ENCODE measurements around the gene KIDINS220.

DNA sequence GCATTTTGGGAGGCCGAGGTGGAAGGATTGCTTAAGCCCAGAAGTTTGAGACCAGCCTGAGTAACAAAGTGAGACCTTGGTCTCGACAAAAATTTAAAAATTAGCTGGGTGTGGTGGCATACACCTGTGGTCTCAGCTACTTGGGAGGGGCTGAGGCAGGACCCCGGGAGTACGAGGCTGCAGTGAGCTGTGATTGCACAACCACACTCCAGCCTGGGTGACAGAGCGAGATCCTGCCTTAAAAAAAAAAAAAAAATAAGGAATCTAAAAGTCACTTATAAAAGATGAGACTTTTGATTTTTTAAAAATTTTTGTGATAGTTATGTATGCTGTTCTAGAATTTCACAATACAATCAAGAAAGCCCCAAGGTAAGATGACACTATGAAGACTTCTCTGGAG lies 122.4 kb downstream of the KIDINS220 start:
- no peak for TF ChIP-seq POLR2A (IDR thresholded peaks at IDR 0.05)
- TF ChIP-seq, protein P1, sequence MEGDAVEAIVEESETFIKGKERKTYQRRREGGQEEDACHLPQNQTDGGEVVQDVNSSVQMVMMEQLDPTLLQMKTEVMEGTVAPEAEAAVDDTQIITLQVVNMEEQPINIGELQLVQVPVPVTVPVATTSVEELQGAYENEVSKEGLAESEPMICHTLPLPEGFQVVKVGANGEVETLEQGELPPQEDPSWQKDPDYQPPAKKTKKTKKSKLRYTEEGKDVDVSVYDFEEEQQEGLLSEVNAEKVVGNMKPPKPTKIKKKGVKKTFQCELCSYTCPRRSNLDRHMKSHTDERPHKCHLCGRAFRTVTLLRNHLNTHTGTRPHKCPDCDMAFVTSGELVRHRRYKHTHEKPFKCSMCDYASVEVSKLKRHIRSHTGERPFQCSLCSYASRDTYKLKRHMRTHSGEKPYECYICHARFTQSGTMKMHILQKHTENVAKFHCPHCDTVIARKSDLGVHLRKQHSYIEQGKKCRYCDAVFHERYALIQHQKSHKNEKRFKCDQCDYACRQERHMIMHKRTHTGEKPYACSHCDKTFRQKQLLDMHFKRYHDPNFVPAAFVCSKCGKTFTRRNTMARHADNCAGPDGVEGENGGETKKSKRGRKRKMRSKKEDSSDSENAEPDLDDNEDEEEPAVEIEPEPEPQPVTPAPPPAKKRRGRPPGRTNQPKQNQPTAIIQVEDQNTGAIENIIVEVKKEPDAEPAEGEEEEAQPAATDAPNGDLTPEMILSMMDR (IDR thresholded peaks at IDR 0.05): no peak

Measured in ovary (tissue), 3 donors.